ENCODE results near the gene HIP1. TPM values are rescaled to one million over a fixed set of nuclear protein-coding genes. Genes with fewer than 3 reads are reported as not detected.
"Not testable (repeated sequence)": the region's sequence is repeated elsewhere in the genome, so short reads cannot be mapped to it uniquely, and the experiment has no call there.

HIP1 gene
- total RNA-seq, 1 donor from 2014 or later, result 39.2 TPM

DNA sequence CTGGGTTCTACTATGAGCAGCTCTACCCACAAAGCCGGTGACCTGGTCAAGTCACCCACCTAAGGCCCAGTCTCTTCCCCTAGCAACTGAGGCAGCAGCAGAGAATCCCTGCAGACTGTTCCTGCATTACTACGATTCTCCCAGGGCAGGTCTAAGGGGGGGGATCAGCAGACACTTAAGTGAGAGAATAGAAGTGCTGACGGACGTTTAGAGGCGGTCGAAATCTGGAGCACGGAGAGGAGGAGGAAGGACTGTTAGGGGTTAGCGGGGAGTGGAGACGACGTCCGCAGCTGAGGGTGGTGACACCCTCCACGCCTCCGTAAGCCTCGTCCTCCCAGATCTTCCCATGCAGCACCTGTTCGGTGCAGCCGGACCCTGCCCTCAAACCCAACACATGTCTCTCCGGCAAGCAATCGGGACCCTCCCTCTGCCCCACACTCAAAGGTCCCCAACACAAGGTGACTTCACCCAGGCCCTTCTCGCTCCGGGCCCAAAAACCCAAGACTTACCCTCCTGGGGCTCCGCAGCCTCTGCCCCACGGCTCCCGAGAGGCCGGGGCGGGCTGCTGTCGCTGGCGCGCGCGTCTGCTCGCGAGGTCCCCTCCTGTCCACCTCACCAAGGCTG is 253.3 kb downstream of the HIP1 start:
- H4K20me1 ChIP-seq (ENCODE audit: low read depth); H3K4me1 ChIP-seq; H3K36me3 ChIP-seq; H3K9me3 Mint-ChIP-seq; H3K36me3 Mint-ChIP-seq; H3K27me3 ChIP-seq; H3K4me1 Mint-ChIP-seq; H3K27ac ChIP-seq; H3F3A ChIP-seq (ENCODE audit: low read depth); H3K9me3 ChIP-seq (ENCODE audit: low read depth); H3K27me3 Mint-ChIP-seq (ENCODE audit: insufficient read depth, low read depth): not testable (repeated sequence)
- H3K79me2 ChIP-seq (ENCODE audit: low read depth), result peaks cover 36% of the 10 kb centered on the region
- H3K9ac ChIP-seq, result peak overlapping the region; percentile 84
- Mint-ChIP-seq H3K27ac (peak overlapping the region; percentile 63), H3K4me3 (peak overlapping the region; percentile 95)
- H3K4me3 ChIP-seq, result peak overlapping the region; percentile 84
- H3K4me2 ChIP-seq, result peak overlapping the region; percentile 89
- peak overlapping the region; percentile 45 for H2AFZ ChIP-seq (replicated peaks)
- peak; percentile 3 for DNase-seq (ENCODE audit: low spot score)

Small RNAs within 50 kb of the gene (small RNA-seq; reads per million reads assigned to genes)
- gene AC211429.1 (not detected), gene RF00019 (not detected)

Other genes starting within 250 kb of the HIP1 start
- not detected in 2 replicates for gene SPDYE5, start 246.6 kb downstream of the HIP1 start, total RNA-seq (ENCODE audit: low replicate concordance)
- gene CCL26, start 33.3 kb upstream of the HIP1 start, total RNA-seq (ENCODE audit: low replicate concordance), result not detected in 2 replicates
- gene CCL24, start 74.9 kb upstream of the HIP1 start, total RNA-seq (ENCODE audit: low replicate concordance), result not detected in 2 replicates
- 15.4 and 52.7 TPM in 2 replicates for gene RHBDD2, start 140.1 kb upstream of the HIP1 start, total RNA-seq (ENCODE audit: low replicate concordance)
- gene POR, start 176.2 kb upstream of the HIP1 start, total RNA-seq (ENCODE audit: low replicate concordance), result 38.6 and 61.0 TPM in 2 replicates